Right lobe of liver (tissue), 6 donors: ENCODE measurements around the gene GRB14. TPM values are rescaled to one million over a fixed set of nuclear protein-coding genes. Genes with fewer than 3 reads are reported as not detected.

Experiments
- ATAC-seq, 4 donors: fragments of 200-7000 bp; cut with Tn5 transposase; one replicate each; pipeline ENCODE4 v1.9.1; 2020; ENCODE audit warnings: mild to moderate bottlenecking in 4 of 4, moderate library complexity in 4 of 4
- DNase-seq, 3 donors: peaks; one replicate each; pipeline ENCODE4 v3.0.0-alpha.2; 2020
- H3K27ac ChIP-seq, 3 donors: fragments of 200-600 bp; one replicate each; pipeline ENCODE4 v1.8.0; 2022
- H3K27me3 ChIP-seq, 2 donors: fragments of 200-600 bp; one replicate each; pipeline ENCODE4 v1.8.0; 2022
- H3K36me3 ChIP-seq, 4 donors: fragments of 200-600 bp; sonication (generic) in 1 of 4; one replicate each; pipeline versions ENCODE4 v1.5.1 to v1.8.0; 2017 to 2022; ENCODE audit warnings: control low read depth in 1 of 4
- H3K4me1 ChIP-seq, 4 donors: fragments of 200-600 bp; sonication (generic) in 1 of 4; one replicate each; pipeline versions ENCODE4 v1.5.1 to v1.8.0; 2017 to 2022; ENCODE audit warnings: control low read depth in 1 of 4
- H3K4me3 ChIP-seq, 3 donors: fragments of 200-600 bp; one replicate each; pipeline ENCODE4 v1.8.0; 2022
- H3K9me3 ChIP-seq, 4 donors: fragments of 200-600 bp; sonication (generic) in 1 of 4; one replicate each; pipeline versions ENCODE4 v1.5.1 to v1.8.0; 2017 to 2022; ENCODE audit warnings: control low read depth in 1 of 4
- CTCF ChIP-seq, 4 donors: fragments of 200-600 bp in 3 of 4; fragments of 450-650 bp in 1 of 4; IDR thresholded peaks; one replicate each; pipeline versions ENCODE4 v1.5.1 to v1.8.0; 2016 to 2022; ENCODE audit warnings: antibody characterized with exemption in 4 of 4, mild to moderate bottlenecking in 2 of 4
- POLR2A ChIP-seq: fragments of 450-650 bp; IDR thresholded peaks from one replicate; pipeline ENCODE4 v1.6.1; 2017; ENCODE audit warnings: antibody characterized with exemption, mild to moderate bottlenecking
- WGBS: methylation state at CpG from one replicate; pipeline ENCODE4 v1.1.6; 2018; ENCODE audit warnings: low coverage, low lambda C conversion rate; ENCODE audit not compliant: insufficient coverage; ENCODE audit errors: missing lambda C conversion rate; 5-methylcytosine and 5-hydroxymethylcytosine counted together
- intact Hi-C, 2 donors: fragments of 100-400 bp; cut with DNase I; formaldehyde crosslinking; loops; one replicate each; pipeline versions ENCODE4 v1.11.2 to v1.14.1; 2022
- total RNA-seq, 6 experiments: library from RNA; depleted of rRNA in 2 of 6; stranded (reverse); fragments of >200 nt in 2 of 6; fragmentation: NEBNext Ultra II Directional in 3 of 6; extraction: Animal tissue kit (Norgen Biotek cat#: 25700) in 3 of 6; gene quantifications; one replicate each; pipeline versions ENCODE4 v1.1.0 to v1.2.4, GENCODE V29; 2016 to 2023
- donor health status: DM: no; HTN: yes; CAD: no.
- donor health status: DM: no; HTN: no; CAD: no.
- donor health status: DM: no; HTN: no; CAD: no.
- donor health status: DM: no; HTN: yes; CAD: no.
- donor health status: DM: no; HTN: yes; CAD: no.

Gene GRB14
- total RNA-seq, 6 experiments from 2014 or later = 23.8 to 50.5 (median 36.2) TPM

- Histone ChIP-seq H3K4me3 (no peak overlapping the region), H3K27ac (no peak overlapping the region), H3K9me3 (no peaks in the 10 kb centered on the region), H3K36me3 (no peaks in the 10 kb centered on the region), H3K27me3 (no peaks in the 10 kb centered on the region), H3K4me1 (peaks cover 0 to 12% (median 4%) of the 10 kb centered on the region in 4 donors)
- no peak for ATAC-seq
- intact Hi-C loops = no loop called here
- no peak for DNase-seq
- WGBS = 83% methylated on average over 1 of the region's 1 CpG
- TF ChIP-seq CTCF (IDR thresholded peaks at IDR 0.05) = no peak
- no peak for TF ChIP-seq POLR2A
Observed at GRCh38 chr2:164530464-164530863, 90.8 kb downstream of the GRB14 start.

DNA sequence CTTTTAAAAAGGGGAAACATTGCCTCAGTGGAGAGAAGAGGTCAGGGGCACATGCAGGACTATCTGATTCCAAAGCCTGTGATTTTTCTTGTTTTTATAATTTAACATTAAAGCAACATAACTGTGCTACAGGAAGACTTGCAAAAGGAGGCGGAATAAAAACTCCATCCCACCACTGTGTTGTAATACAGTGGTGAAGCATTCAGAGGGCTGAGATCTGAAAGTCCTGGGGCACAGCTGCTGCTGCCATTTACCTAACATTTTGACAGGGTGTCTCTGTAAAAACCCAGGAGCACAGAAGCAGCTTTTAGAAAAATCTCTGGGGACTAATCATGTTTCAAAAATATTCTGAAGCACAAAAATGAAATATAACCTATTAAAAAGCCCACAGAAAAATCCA, 97.6 kb downstream of the GRB14 start:
- H3K4me1 ChIP-seq = no peaks in the 10 kb centered on the region
- no peaks in the 10 kb centered on the region for H3K9me3 ChIP-seq
- WGBS = 83% methylated on average over 1 of the region's 1 CpG
- DNase-seq (no peak), ATAC-seq (no peak)
- H3K36me3 ChIP-seq = peaks cover 0 to 17% (median 4%) of the 10 kb centered on the region in 4 donors
- no peak overlapping the region for H3K27ac ChIP-seq
- no peaks in the 10 kb centered on the region for H3K27me3 ChIP-seq
- no peak overlapping the region for H3K4me3 ChIP-seq
- TF ChIP-seq POLR2A = no peak
- no peak for TF ChIP-seq CTCF (IDR thresholded peaks at IDR 0.05)
- intact Hi-C loops = no loop called here

GRCh38 chr2:164523009-164523408, 98.3 kb downstream of the GRB14 start:
- Histone ChIP-seq H3K4me3 (no peak overlapping the region), H3K27me3 (no peaks in the 10 kb centered on the region), H3K9me3 (no peaks in the 10 kb centered on the region), H3K4me1 (no peaks in the 10 kb centered on the region), H3K27ac (no peak overlapping the region), H3K36me3 (peaks cover 0 to 17% (median 4%) of the 10 kb centered on the region in 4 donors)
- DNase-seq = no peak
- intact Hi-C loops = no loop called here
- no peak for ATAC-seq
- WGBS = 64% methylated on average over 3 of the region's 3 CpGs
- TF ChIP-seq POLR2A = no peak
- TF ChIP-seq CTCF (IDR thresholded peaks at IDR 0.05) = no peak

DNA sequence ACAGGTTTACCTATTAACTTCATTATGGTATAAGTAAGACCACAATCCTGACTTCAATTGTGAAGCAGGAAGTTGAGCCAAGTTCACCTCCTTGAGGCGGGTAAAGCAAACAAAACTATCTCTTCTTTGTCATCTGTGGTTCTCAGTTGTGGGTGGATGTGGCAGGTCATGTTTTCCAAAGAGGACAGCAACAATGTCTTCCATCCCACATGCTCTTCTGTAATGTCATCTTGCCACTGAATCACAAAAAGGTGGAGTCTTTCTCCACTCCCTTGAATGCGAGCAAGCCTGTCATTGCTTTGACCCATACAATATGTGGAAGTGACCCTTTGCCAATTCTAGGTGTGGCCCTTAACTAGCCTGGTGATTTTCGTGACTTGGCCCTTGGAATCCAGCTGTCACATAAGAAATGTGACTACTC, 98.7 kb downstream of the GRB14 start:
- intact Hi-C loops = no loop called here
- H3K36me3 ChIP-seq = peaks cover 0 to 17% (median 4%) of the 10 kb centered on the region in 4 donors
- DNase-seq (no peak), ATAC-seq (no peak)
- no peak overlapping the region for H3K27ac ChIP-seq
- H3K4me1 ChIP-seq = no peaks in the 10 kb centered on the region
- TF ChIP-seq CTCF (IDR thresholded peaks at IDR 0.05) = no peak
- TF ChIP-seq POLR2A = no peak
- H3K9me3 ChIP-seq = no peaks in the 10 kb centered on the region
- WGBS = 90% methylated on average over 2 of the region's 3 CpGs
- no peaks in the 10 kb centered on the region for H3K27me3 ChIP-seq
- H3K4me3 ChIP-seq = no peak overlapping the region

DNA sequence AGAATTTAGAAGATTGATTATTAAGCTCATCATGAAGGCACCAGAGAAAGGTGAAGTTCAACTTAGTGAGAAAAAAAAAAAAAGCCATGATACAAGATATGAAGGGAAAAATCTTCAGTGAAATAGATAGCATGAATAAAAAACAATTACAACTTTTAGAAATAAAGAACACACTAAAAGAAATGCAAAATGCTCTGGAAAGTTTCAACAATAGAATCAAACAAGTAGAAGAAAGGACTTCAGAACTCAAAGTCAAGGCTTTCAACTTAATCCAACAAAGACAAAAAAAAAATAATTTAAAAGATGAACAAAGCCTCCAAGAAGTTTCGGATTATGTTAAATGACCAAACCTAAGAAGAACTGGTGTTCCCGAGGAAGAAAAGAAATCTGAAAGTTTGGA, 105.5 kb downstream of the GRB14 start:
- Histone ChIP-seq H3K27me3 (no peaks in the 10 kb centered on the region), H3K27ac (no peak overlapping the region), H3K9me3 (no peaks in the 10 kb centered on the region), H3K36me3 (peaks cover 0 to 5% (median 2%) of the 10 kb centered on the region in 4 donors), H3K4me3 (no peak overlapping the region), H3K4me1 (peaks cover 0 to 9% (median 0%) of the 10 kb centered on the region in 4 donors)
- WGBS = 100% methylated on average over 1 of the region's 2 CpGs
- TF ChIP-seq POLR2A (no peak), CTCF (IDR thresholded peaks at IDR 0.05) (no peak)
- intact Hi-C loops = no loop called here
- ATAC-seq (no peak), DNase-seq (no peak)
